B cell (primary cell): Measurements from ENCODE around the gene MPIG6B. TPM values are rescaled to one million over a fixed set of nuclear protein-coding genes. Genes with fewer than 3 reads are reported as not detected.

Experiments
- ATAC-seq: fragments of 200-7000 bp; cut with Tn5 transposase; one replicate; pipeline ENCODE4 v1.10.0; 2021; ENCODE audit warnings: low read depth, mild to moderate bottlenecking, moderate number of reproducible peaks, moderate library complexity
- CTCF ChIA-PET: fragments of 350-600 bp; sonication (Branson Sonifier 250); formaldehyde crosslinking; loops from one replicate; lab custom pipeline; 2021; ENCODE audit warnings: antibody characterized with exemption, inconsistent platforms; lab: Charles Lee
- POLR2A ChIA-PET: fragments of 350-600 bp; sonication (Branson Sonifier 250); formaldehyde crosslinking; loops from one replicate; lab custom pipeline; 2021; ENCODE audit warnings: antibody characterized with exemption; lab: Charles Lee
- DNase-seq: peaks from one replicate; pipeline ENCODE4 v3.0.0; 2013
- H2AFZ ChIP-seq: 2 replicates; pipeline ENCODE4 v1.6.1; 2012; ENCODE audit warnings: mild to moderate bottlenecking, low read depth, low read length; ENCODE audit not compliant: insufficient read depth, poor library complexity, severe bottlenecking
- H3K27ac ChIP-seq, 2 donors: 1 replicate in 1 of 2; 2 replicates in 1 of 2; pipeline ENCODE4 v1.5.1; 2012 to 2013; ENCODE audit warnings: low read length in 2 of 2, mild to moderate bottlenecking in 2 of 2, moderate library complexity in 1 of 2
- H3K27me3 ChIP-seq, 4 experiments: fragments of 200-600 bp in 1 of 4; sonication (generic) in 1 of 4; replicated peaks in 1 of 4; 1 replicate in 2 of 4; 2 replicates in 2 of 4; pipeline versions ENCODE4 v1.6.1 to v1.7.0; 2013 to 2016; ENCODE audit warnings: low read length in 3 of 4, mild to moderate bottlenecking in 2 of 4, mixed read lengths in 1 of 4, moderate library complexity in 1 of 4; ENCODE audit not compliant: insufficient read depth in 4 of 4, control insufficient read depth in 3 of 4; ENCODE audit errors: control extremely low read depth in 1 of 4
- H3K36me3 ChIP-seq, 2 experiments: replicated peaks in 1 of 2; 1 replicate in 1 of 2; 2 replicates in 1 of 2; pipeline versions ENCODE4 v1.6.1 to v1.7.1; 2013; ENCODE audit warnings: low read length in 1 of 2; ENCODE audit not compliant: insufficient read depth in 2 of 2, control insufficient read depth in 1 of 2; ENCODE audit errors: control extremely low read depth in 1 of 2, extremely low read depth in 1 of 2
- H3K4me1 ChIP-seq, 2 donors: fragments of 200-600 bp in 1 of 2; sonication (generic) in 1 of 2; 1 replicate in 1 of 2; 2 replicates in 1 of 2; pipeline versions ENCODE4 v1.5.1 to v1.6.1; 2013 to 2017; ENCODE audit warnings: low read length in 2 of 2; ENCODE audit not compliant: control insufficient read depth in 2 of 2, insufficient read depth in 2 of 2
- H3K4me2 ChIP-seq: replicated peaks from 2 replicates; pipeline ENCODE3; 2012; ENCODE audit warnings: mild to moderate bottlenecking, low read depth, low read length; ENCODE audit not compliant: poor library complexity, severe bottlenecking
- H3K4me3 ChIP-seq, 5 experiments: fragments of 200-600 bp in 1 of 5; sonication (generic) in 1 of 5; 1 replicate in 3 of 5; 2 replicates in 2 of 5; pipeline versions ENCODE4 v1.5.1 to v1.7.0; 2011 to 2016; ENCODE audit warnings: low read length in 4 of 5, mild to moderate bottlenecking in 4 of 5, low read depth in 2 of 5, control low read depth in 1 of 5, moderate library complexity in 1 of 5; ENCODE audit not compliant: insufficient read depth in 1 of 5; ENCODE audit errors: control extremely low read depth in 1 of 5, extremely low read depth in 1 of 5
- H3K79me2 ChIP-seq: fragments of 200-600 bp; sonication (generic); one replicate; pipeline ENCODE4 v1.6.0; 2016; ENCODE audit warnings: low read length; ENCODE audit not compliant: control insufficient read depth, insufficient read depth
- H3K9ac ChIP-seq: fragments of 200-600 bp; sonication (generic); 2 replicates; pipeline ENCODE4 v1.6.1; 2017; ENCODE audit warnings: mild to moderate bottlenecking, low read length, moderate library complexity
- H3K9me3 ChIP-seq, 3 donors: one replicate each; pipeline versions ENCODE4 v1.6.1 to v1.7.1; 2013; ENCODE audit warnings: low read length in 2 of 3; ENCODE audit not compliant: control insufficient read depth in 2 of 3, insufficient read depth in 1 of 3; ENCODE audit errors: control extremely low read depth in 1 of 3
- H4K20me1 ChIP-seq: 2 replicates; pipeline ENCODE4 v1.6.0; 2012; ENCODE audit warnings: mild to moderate bottlenecking, low read length; ENCODE audit not compliant: insufficient read depth, control insufficient read depth, poor library complexity, severe bottlenecking
- H3K27ac Mint-ChIP-seq: one replicate; pipeline ENCODE4 v1.8.0; 2021; ENCODE audit warnings: mixed read lengths
- H3K27me3 Mint-ChIP-seq: one replicate; pipeline ENCODE4 v1.8.0; 2021; ENCODE audit warnings: mixed read lengths
- H3K4me1 Mint-ChIP-seq: one replicate; pipeline ENCODE4 v1.8.0; 2021; ENCODE audit warnings: mixed read lengths
- H3K4me3 Mint-ChIP-seq: one replicate; pipeline ENCODE4 v1.8.0; 2021; ENCODE audit warnings: mixed read lengths
- H3K9me3 Mint-ChIP-seq: one replicate; pipeline ENCODE4 v1.8.0; 2022; ENCODE audit warnings: mixed read lengths; ENCODE audit not compliant: insufficient read depth
- CTCF ChIP-seq: fragments of 200-600 bp; IDR thresholded peaks from one replicate; pipeline ENCODE4 v1.8.0; 2022; ENCODE audit warnings: antibody characterized with exemption, mild to moderate bottlenecking
- EZH2 ChIP-seq: IDR thresholded peaks from 2 replicates; pipeline ENCODE4 v1.6.1; 2012; ENCODE audit warnings: borderline replicate concordance, low read depth, mild to moderate bottlenecking, moderate library complexity, low read length; ENCODE audit not compliant: insufficient read depth, poor library complexity, severe bottlenecking
- WGBS: methylation state at CpG from one replicate; pipeline ENCODE4 v1.1.5; 2013; ENCODE audit warnings: missing lambda C conversion rate; ENCODE audit not compliant: insufficient coverage; 5-methylcytosine and 5-hydroxymethylcytosine counted together
- intact Hi-C: fragments of 100-400 bp; cut with micrococcal nuclease; formaldehyde crosslinking; loops from one replicate; pipeline ENCODE4 v1.10.0; 2022
- polyA plus RNA-seq: library from polyadenylated mRNA; depleted of rRNA; stranded (reverse); fragments of >200 nt; gene quantifications from 2 replicates; pipeline ENCODE4 v1.2.3, GENCODE V29; 2012
- total RNA-seq, 2 donors: library from RNA; stranded (reverse); fragments of 120-200 nt in 1 of 2; gene quantifications; 1 replicate in 1 of 2; 2 replicates in 1 of 2; pipeline versions ENCODE4 v1.2.3 to v1.2.4, GENCODE V29; 2013 to 2022

Gene MPIG6B
- total and polyA plus RNA-seq, 2 donors (not counting 1 experiment from before 2014, with no cell fraction given): 0.54 to 1.6 TPM

GRCh38 chr6:31702405-31702818 lies 20.8 kb upstream of the MPIG6B start:
- Mint-ChIP-seq H3K9me3 (no peaks in the 10 kb centered on the region), H3K27me3 (no peaks in the 10 kb centered on the region), H3K27ac (peak overlapping the region; percentile 91), H3K4me3 (peak overlapping the region; percentile 98), H3K4me1 (peaks cover 32% of the 10 kb centered on the region)
- peak overlapping the region; percentile 87 to 93 for H3K27ac ChIP-seq
- DNase-seq (no peak), ATAC-seq (no peak)
- intact Hi-C loops: loop anchor here (5.0 kb wide), 1 partner anchor 35 kb away; the partner anchor contains the start of genes CSNK2B and LY6G5B
- no peaks in the 10 kb centered on the region for H3K27me3 ChIP-seq
- ChIA-PET POLR2A (interaction anchor here (1.1 to 1.9 kb wide), 6 partner anchors 25 to 160 kb away, joined by 3 to 16 read pairs (median 6); partner anchors contain the start of genes BAG6, DDAH2, HSPA1B and NEU1), CTCF (interaction anchor here (0.9 to 2.3 kb wide), 8 partner anchors 27 to 129 kb away, joined by 3 to 11 read pairs (median 6); partner anchors contain the start of genes DDAH2 and LSM2)
- TF ChIP-seq EZH2 (no peak), CTCF (no peak)
- peaks cover 42% of the 10 kb centered on the region for H3K79me2 ChIP-seq
- peaks cover 0 to 31% of the 10 kb centered on the region in 2 experiments for H3K36me3 ChIP-seq
- no peaks in the 10 kb centered on the region for H4K20me1 ChIP-seq
- peaks cover 20 to 28% of the 10 kb centered on the region in 2 donors for H3K4me1 ChIP-seq
- peak overlapping the region; percentile 65 to 98 (median 96) for H3K4me3 ChIP-seq
- H3K9me3 ChIP-seq: no peaks in the 10 kb centered on the region
- peak overlapping the region; percentile 97 for H3K9ac ChIP-seq
- H3K4me2 ChIP-seq: peak overlapping the region; percentile 75
- H2AFZ ChIP-seq: peak overlapping the region; percentile 89
- WGBS: 0% methylated on average over 5 of the region's 10 CpGs
